ENCODE data around the gene CDK2AP2. TPM values are rescaled to one million over a fixed set of nuclear protein-coding genes. Genes with fewer than 3 reads are reported as not detected.

CDK2AP2 gene
- total RNA-seq, 1 donor from 2014 or later: 35.7 TPM

GRCh38 chr11:67545280-67545679 is 37.3 kb upstream of the CDK2AP2 start:
- DNase-seq (ENCODE audit: low spot score, unreplicated experiment): no peak
- Mint-ChIP-seq H3K36me3 (ENCODE audit: insufficient read depth) (no peaks in the 10 kb centered on the region), H3K4me3 (ENCODE audit: low read depth) (no peak overlapping the region), H3K27me3 (peaks cover 8% of the 10 kb centered on the region), H3K9me3 (ENCODE audit: low read depth) (peaks cover 4% of the 10 kb centered on the region), H3K27ac (no peak overlapping the region), H3K4me1 (ENCODE audit: low read depth) (peaks cover 5% of the 10 kb centered on the region)
- TF ChIP-seq CTCF (IDR thresholded peaks at IDR 0.05; ENCODE audit: unreplicated experiment): no peak

GRCh38 chr11:67544616-67545242 is 36.8 kb upstream of the CDK2AP2 start:
- H3K4me1 Mint-ChIP-seq (ENCODE audit: low read depth): peaks cover 5% of the 10 kb centered on the region
- H3K27ac Mint-ChIP-seq: no peak overlapping the region
- H3K27me3 Mint-ChIP-seq: peaks cover 8% of the 10 kb centered on the region
- TF ChIP-seq CTCF (IDR thresholded peaks at IDR 0.05; ENCODE audit: unreplicated experiment): no peak
- no peak for DNase-seq (ENCODE audit: low spot score, unreplicated experiment)
- no peaks in the 10 kb centered on the region for H3K9me3 Mint-ChIP-seq (ENCODE audit: low read depth)
- H3K36me3 Mint-ChIP-seq (ENCODE audit: insufficient read depth): no peaks in the 10 kb centered on the region
- no peak overlapping the region for H3K4me3 Mint-ChIP-seq (ENCODE audit: low read depth)

- no peaks in the 10 kb centered on the region for H3K9me3 Mint-ChIP-seq (ENCODE audit: low read depth)
- no peaks in the 10 kb centered on the region for H3K36me3 Mint-ChIP-seq (ENCODE audit: insufficient read depth)
- no peak for TF ChIP-seq CTCF (IDR thresholded peaks at IDR 0.05; ENCODE audit: unreplicated experiment)
- H3K4me1 Mint-ChIP-seq (ENCODE audit: low read depth): peaks cover 2% of the 10 kb centered on the region
- H3K4me3 Mint-ChIP-seq (ENCODE audit: low read depth): no peak overlapping the region
- DNase-seq (ENCODE audit: low spot score, unreplicated experiment): no peak
- H3K27ac Mint-ChIP-seq: no peak overlapping the region
- H3K27me3 Mint-ChIP-seq: peaks cover 8% of the 10 kb centered on the region
Observed at GRCh38 chr11:67543585-67543984, 35.6 kb upstream of the CDK2AP2 start.

- no peak overlapping the region for H3K27ac Mint-ChIP-seq
- H3K9me3 Mint-ChIP-seq (ENCODE audit: low read depth): no peaks in the 10 kb centered on the region
- no peak for DNase-seq (ENCODE audit: low spot score, unreplicated experiment)
- no peaks in the 10 kb centered on the region for H3K4me1 Mint-ChIP-seq (ENCODE audit: low read depth)
- no peak for TF ChIP-seq CTCF (IDR thresholded peaks at IDR 0.05; ENCODE audit: unreplicated experiment)
- H3K27me3 Mint-ChIP-seq: peaks cover 8% of the 10 kb centered on the region
- H3K36me3 Mint-ChIP-seq (ENCODE audit: insufficient read depth): no peaks in the 10 kb centered on the region
- H3K4me3 Mint-ChIP-seq (ENCODE audit: low read depth): no peak overlapping the region
Observed at GRCh38 chr11:67542971-67543370, 35.0 kb upstream of the CDK2AP2 start.

GRCh38 chr11:67542169-67542568 is 34.2 kb upstream of the CDK2AP2 start:
- H3K27me3 Mint-ChIP-seq: peaks cover 8% of the 10 kb centered on the region
- no peak for DNase-seq (ENCODE audit: low spot score, unreplicated experiment)
- H3K4me1 Mint-ChIP-seq (ENCODE audit: low read depth): no peaks in the 10 kb centered on the region
- TF ChIP-seq CTCF (IDR thresholded peaks at IDR 0.05; ENCODE audit: unreplicated experiment): no peak
- H3K36me3 Mint-ChIP-seq (ENCODE audit: insufficient read depth): no peaks in the 10 kb centered on the region
- no peak overlapping the region for H3K4me3 Mint-ChIP-seq (ENCODE audit: low read depth)
- H3K9me3 Mint-ChIP-seq (ENCODE audit: low read depth): no peaks in the 10 kb centered on the region
- H3K27ac Mint-ChIP-seq: no peak overlapping the region

Data from progenitor cell of endocrine pancreas (in vitro differentiated cells).